Osteocyte (in vitro differentiated cells): ENCODE results near the gene WASHC3. TPM values are rescaled to one million over a fixed set of nuclear protein-coding genes. Genes with fewer than 3 reads are reported as not detected.
"Not testable (repeated sequence)": the region's sequence is repeated elsewhere in the genome, so short reads cannot be mapped to it uniquely, and the experiment has no call there.

Experiments used
- DNase-seq: peaks from one replicate; pipeline ENCODE4 v3.0.0; 2021; ENCODE audit warnings: mixed read lengths; ENCODE audit not compliant: unreplicated experiment; ENCODE audit errors: extremely low spot score
- H3K27ac Mint-ChIP-seq: one replicate; pipeline ENCODE4 v1.8.0; 2021; ENCODE audit warnings: mild to moderate bottlenecking, mixed read lengths; ENCODE audit not compliant: unreplicated experiment
- H3K27me3 Mint-ChIP-seq: one replicate; pipeline ENCODE4 v1.8.0; 2021; ENCODE audit warnings: mixed read lengths; ENCODE audit not compliant: unreplicated experiment
- H3K36me3 Mint-ChIP-seq: one replicate; pipeline ENCODE4 v1.8.0; 2021; ENCODE audit warnings: mixed read lengths; ENCODE audit not compliant: unreplicated experiment
- H3K4me1 Mint-ChIP-seq: one replicate; pipeline ENCODE4 v1.8.0; 2021; ENCODE audit warnings: mixed read lengths; ENCODE audit not compliant: unreplicated experiment
- H3K4me3 Mint-ChIP-seq: one replicate; pipeline ENCODE4 v1.8.0; 2021; ENCODE audit warnings: mild to moderate bottlenecking, moderate library complexity, mixed read lengths; ENCODE audit not compliant: unreplicated experiment
- H3K9me3 Mint-ChIP-seq: one replicate; pipeline ENCODE4 v1.8.0; 2021; ENCODE audit warnings: mixed read lengths; ENCODE audit not compliant: unreplicated experiment
- CTCF ChIP-seq: fragments of 200-600 bp; sonication (generic); IDR thresholded peaks from 2 replicates; pipeline ENCODE4 v1.5.0; 2021; ENCODE audit warnings: antibody characterized with exemption, mild to moderate bottlenecking, moderate library complexity
- total RNA-seq: library from RNA; stranded (reverse); gene quantifications from 2 replicates; pipeline ENCODE4 v1.2.1, GENCODE V29; 2021

Gene WASHC3
- total RNA-seq, 1 donor from 2014 or later: 34.4 TPM

DNA sequence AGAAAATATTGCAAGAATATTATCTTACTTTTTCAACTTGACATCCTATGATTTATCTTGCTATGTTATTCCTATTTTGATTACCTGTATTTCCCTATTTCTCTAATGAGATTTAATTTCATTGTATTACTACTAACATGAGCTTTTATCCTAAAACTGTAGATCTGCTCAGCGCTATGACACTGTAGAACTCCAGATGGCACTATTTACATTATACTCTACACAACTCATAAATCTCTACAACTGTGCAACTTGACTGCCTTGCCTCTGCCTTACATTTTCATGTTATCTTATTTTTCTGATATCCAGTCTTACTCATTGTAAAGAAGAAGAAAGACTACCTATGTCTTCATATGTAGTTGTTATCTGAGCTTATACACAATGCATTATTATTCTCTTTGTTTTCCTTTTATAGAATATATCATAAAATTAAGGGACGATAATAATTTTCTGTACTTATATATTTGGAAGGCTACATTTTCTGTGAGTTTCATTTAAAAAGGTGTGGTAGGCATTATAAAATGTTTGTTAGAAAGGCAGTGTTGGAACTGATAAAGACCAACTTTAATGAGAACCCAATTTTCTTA lies 34.0 kb upstream of the WASHC3 start:
- no peak overlapping the region for H3K27ac Mint-ChIP-seq
- H3K9me3 Mint-ChIP-seq: no peaks in the 10 kb centered on the region
- peak; percentile 75 for TF ChIP-seq CTCF
- peaks cover 12% of the 10 kb centered on the region for H3K36me3 Mint-ChIP-seq
- no peaks in the 10 kb centered on the region for H3K27me3 Mint-ChIP-seq
- no peak overlapping the region for H3K4me3 Mint-ChIP-seq
- DNase-seq: no peak
- peaks cover 17% of the 10 kb centered on the region for H3K4me1 Mint-ChIP-seq

GRCh38 chr12:102093319-102093718 lies 31.5 kb upstream of the WASHC3 start:
- H3K4me3 Mint-ChIP-seq: no peak overlapping the region
- no peak for TF ChIP-seq CTCF
- H3K9me3 Mint-ChIP-seq: no peaks in the 10 kb centered on the region
- H3K27me3 Mint-ChIP-seq: no peaks in the 10 kb centered on the region
- DNase-seq: no peak
- peaks cover 11% of the 10 kb centered on the region for H3K36me3 Mint-ChIP-seq
- peak overlapping the region; percentile 66 for H3K27ac Mint-ChIP-seq
- H3K4me1 Mint-ChIP-seq: peaks cover 17% of the 10 kb centered on the region

- Mint-ChIP-seq H3K36me3 (peaks cover 14% of the 10 kb centered on the region), H3K4me1 (peaks cover 17% of the 10 kb centered on the region)
- H3K27me3 Mint-ChIP-seq, H3K4me3 Mint-ChIP-seq, H3K27ac Mint-ChIP-seq, DNase-seq, H3K9me3 Mint-ChIP-seq: not testable (repeated sequence)
These were observed 27.5 kb upstream of the WASHC3 start for GRCh38 chr12:102089228-102089835.

- H3K9me3 Mint-ChIP-seq: no peaks in the 10 kb centered on the region
- TF ChIP-seq CTCF: no peak
- no peaks in the 10 kb centered on the region for H3K27me3 Mint-ChIP-seq
- no peak overlapping the region for H3K27ac Mint-ChIP-seq
- H3K36me3 Mint-ChIP-seq: peaks cover 30% of the 10 kb centered on the region
- no peak for DNase-seq
- H3K4me3 Mint-ChIP-seq: no peak overlapping the region
- no peaks in the 10 kb centered on the region for H3K4me1 Mint-ChIP-seq
These were observed 19.1 kb upstream of the WASHC3 start for GRCh38 chr12:102080842-102081241.

DNA sequence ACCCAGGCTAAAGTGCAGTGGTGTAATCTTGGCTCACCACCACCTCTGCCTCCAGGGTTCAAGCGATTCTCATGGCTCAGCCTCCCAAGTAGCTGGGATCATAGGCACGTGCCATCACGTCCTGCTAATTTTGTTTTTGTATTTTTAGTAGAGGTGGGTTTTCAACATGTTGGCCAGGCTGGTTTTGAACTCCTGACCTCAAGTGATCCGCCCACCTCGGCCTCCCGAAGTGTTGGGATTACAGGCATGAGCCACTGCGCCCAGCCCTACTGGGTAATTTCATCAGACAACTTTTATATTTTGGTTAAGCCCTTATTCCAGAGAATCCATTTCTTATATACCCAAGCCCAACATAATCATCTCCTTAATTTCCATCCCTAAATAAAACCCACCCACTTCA lies 10.3 kb upstream of the WASHC3 start:
- not testable (repeated sequence) for H3K4me3 Mint-ChIP-seq, H3K27ac Mint-ChIP-seq, H3K9me3 Mint-ChIP-seq, H3K27me3 Mint-ChIP-seq, H3K4me1 Mint-ChIP-seq, DNase-seq
- peaks cover 15% of the 10 kb centered on the region for H3K36me3 Mint-ChIP-seq

DNA sequence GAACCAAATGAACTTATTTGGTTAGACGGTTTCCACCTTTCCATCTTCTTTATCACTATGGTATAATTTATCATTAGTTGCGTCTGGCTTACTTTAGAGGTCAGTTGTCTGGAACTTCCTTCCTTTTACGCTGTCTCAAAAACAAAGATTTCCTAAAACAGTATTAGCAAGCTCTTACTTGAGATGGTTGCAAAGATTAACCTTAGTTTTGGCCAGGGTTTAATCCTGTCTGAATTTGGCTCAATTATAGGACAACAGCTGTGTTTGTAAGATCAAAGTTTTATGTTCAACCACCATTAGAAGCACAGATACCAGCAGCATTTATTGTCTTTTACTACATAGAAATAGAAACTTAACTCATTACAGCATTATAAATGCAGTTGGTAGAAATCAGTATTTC lies 7.9 kb upstream of the WASHC3 start:
- H3K27me3 Mint-ChIP-seq: peaks cover 2% of the 10 kb centered on the region
- peaks cover 8% of the 10 kb centered on the region for H3K4me1 Mint-ChIP-seq
- H3K27ac Mint-ChIP-seq: no peak overlapping the region
- no peak for TF ChIP-seq CTCF
- no peak overlapping the region for H3K4me3 Mint-ChIP-seq
- peaks cover 7% of the 10 kb centered on the region for H3K36me3 Mint-ChIP-seq
- no peak for DNase-seq
- H3K9me3 Mint-ChIP-seq: no peaks in the 10 kb centered on the region
